NCI-H1436 treated with DMSO at 0.1 percent for 48 hours (cell line): ENCODE data around the gene APRT.

Experiments
- DNase-seq: peaks from one replicate; lab custom pipeline; 2025; lab: John Stamatoyannopoulos, UW

The APRT gene

GRCh38 chr16:88807626-88808453, 3.9 kb downstream of the APRT start:
- DNase-seq, result no peak

- no peak for DNase-seq
These were observed 4.5 kb downstream of the APRT start for GRCh38 chr16:88807142-88807625.

- DNase-seq, result no peak
These were observed 5.1 kb downstream of the APRT start for GRCh38 chr16:88806491-88807111.

GRCh38 chr16:88805887-88806393, 5.8 kb downstream of the APRT start:
- no peak for DNase-seq

- DNase-seq, result no peak
These were observed 6.4 kb downstream of the APRT start for GRCh38 chr16:88805340-88805715.

GRCh38 chr16:88804552-88805339, 7.0 kb downstream of the APRT start:
- no peak for DNase-seq

- DNase-seq, result no peak
These were observed 7.6 kb downstream of the APRT start for GRCh38 chr16:88804173-88804551.

- peak; percentile 19 for DNase-seq
These were observed 8.3 kb downstream of the APRT start, which contains the start of gene CDT1 for GRCh38 chr16:88803264-88803987. Gene CDT1 (plus strand): TSS chr16:88803789. CDS start chr16:88803832, 43 bp downstream.

GRCh38 chr16:88800277-88800592, 11.5 kb downstream of the APRT start:
- no peak for DNase-seq

GRCh38 chr16:88799569-88800276, 12.0 kb downstream of the APRT start:
- no peak for DNase-seq

GRCh38 chr16:88798772-88799455, 12.8 kb downstream of the APRT start:
- peak; percentile 74 for DNase-seq

- no peak for DNase-seq
These were observed 13.7 kb downstream of the APRT start for GRCh38 chr16:88798073-88798472.

GRCh38 chr16:88796278-88796677, 15.4 kb downstream of the APRT start:
- no peak for DNase-seq

- no peak for DNase-seq
These were observed 18.3 kb downstream of the APRT start for GRCh38 chr16:88793251-88793954.

GRCh38 chr16:88792668-88793250, 19.0 kb downstream of the APRT start:
- no peak for DNase-seq

GRCh38 chr16:88792078-88792550, 19.6 kb downstream of the APRT start:
- DNase-seq, result no peak

GRCh38 chr16:88790312-88791211, 21.2 kb downstream of the APRT start:
- no peak for DNase-seq

GRCh38 chr16:88789594-88789993, 22.1 kb downstream of the APRT start:
- no peak for DNase-seq
